Germinal center (tissue), 1 donor: Measurements from ENCODE around the gene CCND2.
A peak's percentile ranks its signal among the peaks of the same experiment; 100 is the strongest.

Experiments
- DNase-seq: peaks from one replicate; pipeline ENCODE4 v3.0.0; 2012; ENCODE audit warnings: mixed read lengths, low spot score

The CCND2 gene

DNA sequence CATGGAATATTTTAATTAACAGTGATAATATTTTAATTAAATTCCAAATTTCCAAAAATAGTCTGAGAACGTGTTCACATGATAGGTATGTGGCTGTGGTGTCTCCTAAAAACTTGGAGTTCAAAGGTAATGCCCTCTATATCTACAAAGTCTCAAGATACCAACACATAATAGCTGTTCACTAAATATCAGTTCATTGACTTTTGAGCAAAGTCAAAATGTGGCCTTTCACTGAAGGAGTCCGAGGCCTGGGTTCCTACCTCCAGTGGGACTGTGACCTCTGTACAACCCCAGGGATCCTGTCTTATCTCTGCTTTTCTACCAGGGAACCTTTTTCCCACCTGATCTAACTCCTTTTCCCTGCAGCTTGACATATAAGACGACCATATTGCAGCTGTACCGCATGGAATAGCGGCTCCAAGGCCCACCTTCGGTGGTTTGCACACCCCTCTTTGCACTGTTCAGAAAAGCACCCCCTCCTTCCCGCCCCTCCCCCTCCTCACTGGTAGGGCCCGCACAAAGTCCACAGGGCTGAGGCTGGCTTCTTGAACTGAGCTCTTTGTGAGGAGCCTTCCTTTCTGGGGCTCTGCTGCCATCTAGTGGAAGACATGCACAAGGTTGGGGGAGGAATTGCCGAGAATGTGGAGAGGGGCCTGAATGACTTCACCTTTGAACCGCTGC, 3.1 kb downstream of the CCND2 start:
- DNase-seq, result peak; percentile 75

DNA sequence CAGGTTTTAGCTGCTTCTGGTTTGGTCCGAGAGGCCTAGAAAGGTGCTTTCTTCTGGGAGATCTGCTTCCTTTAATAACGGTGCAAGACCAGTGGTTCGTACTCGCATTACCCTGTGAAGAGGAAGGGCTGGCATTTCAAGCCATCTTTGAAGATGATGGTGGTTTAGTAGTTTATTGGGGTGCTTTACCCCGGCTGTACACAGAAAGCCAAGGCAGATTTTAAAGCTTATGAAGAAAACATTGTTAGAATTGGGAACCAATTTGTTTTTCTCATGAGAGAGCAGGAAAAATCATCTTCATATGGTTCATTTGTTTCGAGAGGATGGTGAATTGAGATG, 3.6 kb downstream of the CCND2 start:
- no peak for DNase-seq

DNA sequence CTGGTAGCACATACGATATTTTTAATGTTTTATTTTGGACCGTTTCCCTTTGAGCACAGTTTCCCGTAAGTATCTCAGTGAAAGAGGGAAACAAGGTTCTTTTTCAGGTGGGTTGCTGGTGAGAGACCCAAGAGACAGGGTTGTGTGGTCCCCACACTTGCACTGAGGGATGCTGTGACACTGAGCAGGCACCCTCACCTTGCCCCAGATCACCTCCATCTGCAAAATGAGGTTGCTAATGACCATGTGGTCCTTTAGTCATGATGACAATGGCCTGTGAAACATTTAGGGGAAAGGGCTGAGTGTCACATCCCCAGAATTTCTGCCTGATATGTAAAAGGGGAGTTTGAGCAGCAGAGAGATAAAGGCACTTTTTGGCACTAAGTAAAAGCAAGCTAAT, 4.3 kb downstream of the CCND2 start:
- no peak for DNase-seq

DNA sequence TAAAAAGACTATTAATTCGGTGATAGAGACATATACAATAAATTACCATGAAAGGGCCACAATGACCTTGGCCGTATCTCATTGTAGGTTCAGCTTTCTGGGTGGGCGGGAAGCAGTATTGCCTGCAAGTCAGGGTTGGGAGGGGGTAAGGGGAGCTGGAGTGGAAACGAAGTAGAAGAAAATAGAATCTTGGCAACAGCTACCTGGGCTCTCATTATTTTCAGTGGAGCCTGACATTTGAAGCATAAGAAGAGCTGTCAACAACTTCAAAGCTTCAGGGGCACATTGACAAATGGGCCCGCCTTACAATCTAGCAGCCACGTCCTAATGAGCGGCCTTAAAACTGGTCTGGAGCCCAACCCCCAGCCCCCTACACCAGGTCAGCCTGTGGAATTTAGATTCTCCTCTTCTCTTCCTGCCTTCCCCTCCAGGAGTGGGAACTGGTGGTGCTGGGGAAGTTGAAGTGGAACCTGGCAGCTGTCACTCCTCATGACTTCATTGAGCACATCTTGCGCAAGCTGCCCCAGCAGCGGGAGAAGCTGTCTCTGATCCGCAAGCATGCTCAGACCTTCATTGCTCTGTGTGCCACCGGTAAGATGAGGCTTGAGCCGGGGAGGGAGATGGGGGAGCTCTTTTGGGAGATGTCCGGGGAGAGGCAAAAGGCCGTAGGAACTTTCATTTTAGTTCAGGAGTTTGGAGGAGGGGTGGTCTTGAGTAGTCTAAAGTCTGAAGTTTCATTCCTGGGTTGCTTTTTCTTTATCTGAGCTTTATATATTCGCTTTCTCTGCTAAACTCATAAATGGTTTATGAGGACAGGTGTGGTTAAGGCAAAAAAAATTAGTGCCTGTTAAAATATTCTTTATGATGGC, 5.0 kb downstream of the CCND2 start:
- DNase-seq, result no peak

DNA sequence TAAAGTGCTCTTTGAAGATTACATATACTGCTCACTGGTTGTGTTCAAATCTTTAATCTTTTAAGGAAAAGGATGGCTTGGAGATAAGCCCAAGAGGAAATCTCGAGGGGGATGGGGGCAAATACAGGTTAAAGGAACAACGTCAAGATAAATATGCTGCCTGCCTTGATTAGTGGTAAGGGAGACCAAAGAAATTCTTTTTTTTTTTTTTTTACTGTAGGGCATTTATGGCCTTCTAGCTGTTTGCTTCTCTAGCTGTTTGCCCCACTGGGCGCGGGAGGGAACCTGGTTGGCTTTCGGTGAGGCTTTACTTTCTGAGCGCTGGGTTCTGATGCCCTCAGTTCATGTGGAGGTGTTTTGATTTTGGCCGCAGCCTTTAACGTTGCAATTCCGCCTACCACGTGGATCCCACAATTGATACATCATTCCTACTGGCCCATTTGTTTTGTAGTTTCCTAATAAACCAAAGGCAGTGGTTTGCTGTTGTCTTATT, 5.7 kb downstream of the CCND2 start:
- DNase-seq, result no peak

DNA sequence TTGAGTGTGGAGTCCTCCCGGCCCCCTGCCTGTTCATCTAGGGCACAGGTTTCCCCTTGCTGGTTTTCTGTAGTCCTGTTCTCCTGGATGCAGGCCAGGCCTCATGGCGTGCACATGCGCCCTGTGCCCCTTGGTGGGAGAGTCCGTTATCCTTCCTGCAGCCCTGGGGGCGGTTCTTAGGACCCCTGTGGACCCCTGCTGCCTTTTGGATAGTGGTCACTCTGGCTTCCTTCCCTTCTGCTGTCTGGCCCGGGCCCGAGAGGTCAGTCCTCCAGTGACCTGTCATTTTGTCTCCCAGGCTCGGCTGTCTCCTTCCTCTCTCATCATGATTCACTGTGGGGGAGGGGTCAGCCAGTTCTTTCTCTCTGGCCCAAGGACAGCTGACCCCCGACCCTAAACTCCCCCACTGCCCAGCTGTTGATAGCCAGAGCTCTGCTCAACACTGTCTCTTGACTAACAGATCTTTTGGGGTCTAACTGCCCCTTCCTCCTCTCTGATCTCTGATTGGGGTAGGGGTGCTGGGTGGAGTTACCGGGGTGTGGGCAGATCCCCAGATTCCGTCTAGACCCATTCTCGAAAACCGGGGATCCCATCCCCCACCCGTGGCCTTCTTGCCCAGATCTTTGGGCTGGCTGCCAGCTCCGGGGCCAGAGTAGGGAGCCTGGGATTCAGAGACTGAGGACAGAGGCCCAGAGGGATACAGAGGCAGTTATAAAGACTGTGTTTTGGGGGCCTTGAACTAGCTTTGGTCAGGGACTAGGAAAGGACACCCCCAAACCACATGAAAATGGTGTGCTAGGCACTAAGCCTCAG, 7.0 kb downstream of the CCND2 start:
- no peak for DNase-seq

DNA sequence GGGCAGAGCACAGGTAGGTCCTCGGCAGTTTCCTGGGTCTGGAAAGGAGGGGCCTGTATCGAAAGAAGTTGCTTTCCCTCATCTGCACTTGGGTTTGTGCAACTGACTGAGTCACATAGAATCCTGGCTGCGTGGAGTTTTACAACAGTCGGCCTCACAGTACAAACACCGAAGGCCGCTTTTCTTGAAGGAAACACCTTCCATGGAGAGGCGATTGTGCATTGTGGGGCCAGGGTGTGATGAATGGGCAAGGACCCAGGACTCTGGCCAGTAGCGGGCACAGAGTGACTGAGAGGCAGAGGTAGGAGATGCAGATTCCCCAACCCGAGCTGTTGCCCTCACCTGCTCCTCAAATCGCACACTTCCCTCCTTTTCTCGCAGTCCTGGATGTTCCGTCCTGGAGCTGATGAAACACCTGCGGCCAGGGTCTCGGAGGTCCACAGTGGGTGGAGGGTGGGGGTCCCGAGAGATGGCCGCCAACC, 7.7 kb downstream of the CCND2 start:
- no peak for DNase-seq

DNA sequence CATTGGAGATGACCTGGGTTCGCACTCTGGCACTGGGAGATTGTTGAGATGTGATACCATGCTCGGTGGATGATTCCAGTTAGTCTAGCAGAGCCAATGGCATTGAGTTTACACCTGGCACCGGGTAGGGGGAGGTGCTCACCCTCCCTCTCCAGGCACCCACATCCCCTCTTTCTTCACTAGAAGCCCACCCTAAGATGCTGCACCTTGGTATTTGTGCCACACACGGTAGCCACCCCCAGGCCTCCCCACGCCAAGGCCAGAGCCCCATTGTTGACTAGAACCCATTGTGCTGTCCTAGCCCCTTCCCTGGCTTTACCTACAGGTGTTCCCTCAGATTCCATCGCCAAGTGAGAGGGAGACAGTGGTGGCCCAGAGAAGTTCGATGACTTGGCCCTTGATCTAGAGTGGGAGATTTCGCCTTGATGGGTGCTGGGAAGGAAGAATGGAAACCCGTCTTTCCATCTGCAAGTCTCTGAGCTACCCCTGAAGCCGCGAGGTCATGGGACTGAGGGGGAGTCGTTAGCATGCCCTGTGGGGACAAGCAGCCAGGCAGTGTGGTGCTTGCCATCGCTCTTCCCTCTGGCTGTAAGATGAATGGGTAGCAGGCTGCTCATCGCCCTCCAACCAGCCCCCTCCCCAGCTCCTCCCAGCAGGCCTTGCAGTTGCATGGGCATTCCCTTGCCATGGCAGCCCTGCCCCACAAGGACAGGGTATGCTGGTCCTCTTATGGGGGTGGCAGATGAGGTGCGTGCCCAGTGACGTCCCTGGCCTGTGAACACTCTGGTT, 8.7 kb downstream of the CCND2 start:
- no peak for DNase-seq

DNA sequence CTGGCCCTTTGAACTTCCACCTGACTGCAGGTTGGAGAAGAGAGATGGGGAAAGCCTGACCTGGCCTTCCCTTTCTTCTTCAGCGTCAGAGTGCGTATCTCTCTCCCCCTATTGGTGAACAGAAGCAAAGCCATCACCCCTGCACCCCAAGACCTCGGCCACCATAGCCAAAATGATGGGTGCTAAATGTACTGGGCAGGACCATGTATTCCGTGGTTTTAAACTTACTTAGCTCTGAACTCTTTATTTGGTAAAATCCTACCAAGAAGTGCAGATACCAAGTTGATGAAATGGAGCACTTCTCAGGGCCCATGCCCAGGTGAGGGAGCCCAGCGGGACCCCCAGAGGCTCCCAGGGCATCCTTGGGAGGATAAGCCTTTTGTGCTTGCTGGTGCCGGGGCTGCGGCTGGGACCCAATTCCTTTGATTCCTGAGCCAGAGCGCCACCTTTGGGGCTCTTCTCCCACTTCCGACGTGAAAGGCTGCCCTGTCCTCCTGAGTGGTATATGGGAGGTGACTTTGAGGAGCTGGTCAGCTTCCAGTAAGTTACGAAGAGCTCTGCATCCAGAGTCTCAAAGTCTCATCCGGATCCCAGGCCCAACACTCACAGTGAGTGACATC, 9.4 kb downstream of the CCND2 start:
- no peak for DNase-seq

DNA sequence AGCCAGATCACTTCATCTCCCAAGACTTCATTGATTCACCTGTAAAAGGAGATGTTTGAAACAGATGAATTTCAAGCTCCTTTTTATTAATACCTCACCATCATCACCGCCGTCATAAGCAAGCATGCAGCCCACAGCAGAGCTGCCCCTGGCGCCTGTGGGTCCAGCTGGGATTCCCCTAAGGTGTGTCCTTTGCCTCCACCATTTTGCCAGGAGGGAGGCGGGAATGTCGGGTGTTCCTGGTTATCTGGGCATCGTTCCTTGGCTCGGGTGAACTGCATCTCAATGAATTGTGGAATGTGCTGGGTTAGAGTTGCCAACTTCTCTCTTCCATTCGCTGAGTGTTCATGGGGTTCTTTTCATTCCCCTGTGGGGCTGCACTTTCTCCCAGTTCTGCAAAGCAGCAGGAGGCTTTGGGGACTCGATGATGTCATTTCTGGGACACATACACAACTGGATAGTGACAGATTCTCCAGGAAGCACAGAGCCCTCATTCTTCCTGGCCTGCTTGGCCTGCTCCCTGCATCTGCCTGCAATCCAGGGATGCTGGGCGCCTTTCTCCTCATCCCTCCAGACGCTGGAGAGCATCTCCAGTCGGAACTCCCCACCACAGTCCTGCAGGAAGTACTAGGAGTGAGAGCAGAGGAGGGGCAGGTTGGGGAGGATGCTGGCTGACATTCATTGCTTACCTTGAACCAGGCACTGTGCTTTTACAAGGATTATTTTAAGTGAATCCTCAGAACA, 10.1 kb downstream of the CCND2 start:
- DNase-seq, result no peak

DNA sequence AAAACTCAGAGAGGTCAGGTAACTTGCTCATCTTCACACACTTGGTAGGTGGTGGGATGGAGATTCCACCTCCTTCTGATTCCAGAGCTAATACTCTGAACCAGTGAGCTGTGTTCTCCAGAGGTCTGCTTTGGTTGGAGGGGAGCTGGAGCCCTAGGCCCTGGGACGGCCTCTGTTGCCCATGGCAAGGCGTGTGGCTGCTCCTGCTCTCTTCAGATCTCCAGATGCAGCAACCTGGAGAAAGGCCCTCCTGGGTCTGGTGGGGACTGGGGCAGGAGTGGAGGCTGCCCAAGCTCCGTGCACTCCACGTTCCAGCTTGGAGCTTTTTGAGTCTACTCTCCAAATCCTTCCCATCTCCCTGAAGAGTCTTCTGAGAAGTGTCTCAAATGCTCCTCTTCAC, 10.7 kb downstream of the CCND2 start:
- DNase-seq, result no peak

DNA sequence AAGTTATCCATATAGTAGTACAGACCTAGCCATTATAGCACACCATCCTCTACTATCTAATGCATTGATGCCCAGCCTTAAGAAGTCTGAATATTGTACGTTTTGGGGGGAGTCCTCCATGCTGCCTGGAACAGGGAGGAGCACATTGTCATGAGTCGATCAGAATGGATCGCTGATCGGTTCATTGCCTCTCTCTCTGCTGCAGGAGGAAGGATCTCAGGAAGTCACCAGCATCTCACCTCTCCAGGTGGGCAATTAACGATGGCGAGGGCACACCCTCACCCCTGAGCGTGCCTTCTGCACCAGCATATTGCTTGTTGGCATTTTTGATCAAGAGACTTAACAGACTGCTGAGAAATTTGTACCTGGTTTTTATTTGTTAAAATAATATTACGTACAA, 11.5 kb downstream of the CCND2 start:
- no peak for DNase-seq

DNA sequence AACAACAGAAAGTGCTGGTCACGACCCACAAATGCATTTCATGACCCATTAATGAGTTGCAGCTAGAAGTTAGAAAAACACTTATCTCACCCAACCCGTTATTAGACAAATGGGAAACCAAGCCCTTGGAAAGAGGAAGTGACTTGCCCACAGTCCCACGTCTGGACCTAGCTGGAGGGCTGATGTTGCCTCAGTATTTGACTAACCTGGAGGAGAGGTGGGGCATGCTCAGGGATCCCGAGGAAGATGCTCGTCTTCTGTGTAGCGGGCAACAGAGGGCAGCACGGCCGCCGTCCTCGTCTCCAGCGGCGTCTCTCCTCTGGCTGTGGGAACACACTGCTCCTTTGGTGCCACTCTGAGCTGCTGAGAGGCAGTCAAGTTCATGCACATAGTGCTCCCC, 12.7 kb downstream of the CCND2 start:
- no peak for DNase-seq

DNA sequence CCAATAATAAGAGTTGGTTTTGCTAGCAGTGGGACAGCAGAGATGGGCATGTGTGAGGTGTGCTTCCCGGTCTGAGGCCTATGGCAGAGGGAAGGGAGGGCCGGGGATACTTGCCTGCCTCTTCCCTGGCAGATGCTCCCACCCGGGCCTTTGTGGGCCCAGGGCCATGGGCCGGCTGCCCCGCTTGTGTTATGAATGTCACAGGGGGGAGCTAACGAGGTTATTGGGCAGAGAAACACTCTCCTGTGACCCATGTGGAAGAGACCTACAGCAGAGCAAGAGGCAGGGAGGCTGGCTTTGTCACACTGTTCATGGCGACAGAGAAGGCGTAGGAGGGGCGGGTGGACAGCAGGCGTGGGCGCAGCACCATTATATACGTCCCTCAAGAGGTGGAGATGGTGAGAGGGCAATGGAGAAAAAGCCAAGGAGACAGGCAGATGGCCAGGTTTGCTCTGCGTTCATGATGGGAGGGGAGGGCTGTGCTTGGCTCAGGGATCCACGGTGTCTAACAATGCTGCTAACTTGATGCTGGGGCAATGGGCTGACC, 13.3 kb downstream of the CCND2 start:
- DNase-seq, result no peak

DNA sequence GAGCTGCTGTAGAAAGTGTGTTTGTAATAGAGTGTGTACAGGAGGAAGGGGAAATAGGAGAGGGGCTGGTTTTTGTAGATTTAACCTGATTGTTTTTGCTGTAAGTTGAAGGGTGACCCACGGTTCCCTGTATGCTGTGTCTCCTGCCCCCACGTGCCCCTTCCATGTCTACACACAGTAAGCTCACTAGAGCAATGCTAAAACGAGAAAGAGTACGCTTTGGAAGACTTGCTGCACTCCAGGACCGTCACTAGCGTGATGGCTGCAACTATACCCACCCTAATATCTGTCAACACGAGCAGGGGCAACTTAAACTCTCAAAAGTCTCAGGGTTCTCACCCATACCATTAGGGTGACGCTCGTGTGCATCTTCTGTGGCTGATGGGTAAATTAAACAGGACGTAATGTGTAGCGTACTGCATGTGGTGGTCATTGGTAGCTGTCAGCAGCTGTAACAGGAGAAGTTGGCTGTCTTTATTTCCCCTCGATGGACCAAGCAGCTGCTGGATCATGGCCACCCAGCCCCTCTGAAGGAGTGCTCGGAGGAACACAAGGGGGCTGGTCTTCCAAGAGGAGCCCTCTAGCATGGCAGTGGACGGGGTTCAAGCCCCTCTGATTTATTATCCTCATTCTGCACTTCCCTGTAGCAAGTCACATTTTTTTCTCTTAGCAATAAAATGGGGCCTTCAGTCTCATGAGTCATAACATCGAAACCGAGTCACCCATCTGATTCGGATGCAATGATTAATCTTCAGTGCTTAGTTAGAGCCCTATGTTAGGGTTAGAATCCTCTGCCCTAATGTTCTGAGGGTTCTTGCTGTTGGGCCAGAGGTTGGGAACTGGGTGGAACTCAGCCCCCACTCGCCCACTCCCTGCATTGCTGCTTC, 14.0 kb downstream of the CCND2 start:
- no peak for DNase-seq

DNA sequence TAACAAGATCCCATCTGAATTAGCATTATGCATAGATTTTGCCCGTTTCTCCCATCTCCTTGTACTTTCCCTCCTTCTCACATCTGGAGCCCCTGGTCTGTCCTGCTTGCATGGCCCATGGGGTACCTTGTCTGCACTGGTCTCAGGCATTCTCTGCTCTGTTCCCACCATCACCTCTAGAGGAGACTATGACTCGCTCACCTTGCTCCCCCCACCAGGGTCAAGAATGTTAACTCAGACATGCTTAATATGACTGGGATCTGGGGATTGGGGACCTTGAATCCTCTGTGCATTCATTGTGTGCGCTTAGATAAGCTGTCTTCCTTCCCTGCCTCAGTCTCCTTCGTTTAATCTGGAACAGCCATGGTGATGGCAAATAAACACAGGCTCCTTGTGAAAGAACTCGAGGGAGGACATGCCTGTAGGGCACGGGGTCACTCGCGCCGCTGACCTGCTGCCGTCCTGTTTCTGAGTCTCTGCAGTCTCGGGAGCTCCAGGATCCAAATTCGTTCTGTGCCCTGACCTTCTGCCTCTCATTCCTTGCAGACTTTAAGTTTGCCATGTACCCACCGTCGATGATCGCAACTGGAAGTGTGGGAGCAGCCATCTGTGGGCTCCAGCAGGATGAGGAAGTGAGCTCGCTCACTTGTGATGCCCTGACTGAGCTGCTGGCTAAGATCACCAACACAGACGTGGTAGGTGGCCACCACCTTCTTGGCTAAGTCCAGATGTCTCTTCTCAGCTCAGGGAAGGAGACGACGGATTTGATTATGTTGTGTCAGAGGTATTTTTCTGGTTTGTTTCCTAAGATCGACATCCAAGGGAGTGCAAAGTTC, 15.0 kb downstream of the CCND2 start:
- no peak for DNase-seq

DNA sequence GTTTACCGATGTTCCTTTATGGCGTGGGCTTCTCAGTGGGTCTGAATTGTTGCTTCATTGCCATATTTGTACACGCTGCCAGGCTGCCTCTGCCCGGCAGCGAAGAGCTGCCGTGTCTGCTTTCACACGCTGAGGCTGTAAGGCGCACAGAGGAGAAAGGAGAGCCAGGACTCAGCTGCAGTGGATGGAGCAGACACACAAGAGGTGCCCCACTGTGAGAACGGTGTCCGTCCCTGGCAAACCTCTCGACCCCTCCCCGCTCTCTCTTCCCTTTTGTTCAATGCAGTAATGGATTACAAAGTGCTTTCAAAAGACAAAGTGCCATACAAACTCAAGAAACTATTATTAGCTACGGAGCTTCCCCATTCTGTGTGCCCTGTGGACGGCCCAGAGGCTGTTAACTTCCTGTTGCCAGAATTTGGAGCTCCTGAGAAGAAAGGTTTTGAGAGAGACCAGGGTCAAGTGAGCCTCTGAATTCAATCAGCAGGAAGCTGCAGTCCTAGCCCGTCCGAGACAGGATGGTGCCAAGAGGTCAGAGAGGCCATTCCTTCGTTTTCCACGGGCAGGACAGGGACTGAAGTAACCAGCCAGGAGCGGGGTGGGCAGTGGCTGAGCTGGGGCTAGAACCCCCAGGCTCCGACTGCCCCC, 15.8 kb downstream of the CCND2 start:
- no peak for DNase-seq
